ENCODE data around the gene CGREF1. TPM values are rescaled to one million over a fixed set of nuclear protein-coding genes. Genes with fewer than 3 reads are reported as not detected.
"Not testable (repeated sequence)": the region's sequence is repeated elsewhere in the genome, so short reads cannot be mapped to it uniquely, and the experiment has no call there.

Gene CGREF1
- polyA plus RNA-seq, 12 donors = 0.62 to 4.6 (median 1.8) TPM; not detected in 2

- DNase-seq = not testable (repeated sequence)
Observed at GRCh38 chr2:27111392-27112078, 7.4 kb downstream of the CGREF1 start.

- DNase-seq = not testable (repeated sequence)
Observed at GRCh38 chr2:27110603-27111352, 8.2 kb downstream of the CGREF1 start.

DNA sequence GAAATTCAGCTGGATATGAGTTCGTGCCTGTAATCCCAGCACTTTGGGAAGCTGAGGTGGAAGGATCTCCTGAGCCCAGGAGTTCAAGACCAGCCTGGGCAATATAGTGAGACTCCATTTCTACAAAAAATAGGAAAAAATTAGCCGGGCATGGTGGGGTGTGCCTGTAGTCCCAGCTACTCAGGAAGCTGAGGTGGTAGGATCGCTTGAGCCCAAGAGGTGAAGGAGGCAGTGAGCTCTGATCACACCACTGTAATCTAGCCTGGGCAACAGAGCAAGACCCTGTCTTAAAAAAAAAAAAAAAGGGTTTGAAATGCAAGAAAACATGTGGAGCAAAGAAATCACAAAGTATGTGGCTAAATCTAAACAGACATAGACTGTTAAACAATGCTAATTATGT lies 9.8 kb downstream of the CGREF1 start:
- DNase-seq = no peak

DNA sequence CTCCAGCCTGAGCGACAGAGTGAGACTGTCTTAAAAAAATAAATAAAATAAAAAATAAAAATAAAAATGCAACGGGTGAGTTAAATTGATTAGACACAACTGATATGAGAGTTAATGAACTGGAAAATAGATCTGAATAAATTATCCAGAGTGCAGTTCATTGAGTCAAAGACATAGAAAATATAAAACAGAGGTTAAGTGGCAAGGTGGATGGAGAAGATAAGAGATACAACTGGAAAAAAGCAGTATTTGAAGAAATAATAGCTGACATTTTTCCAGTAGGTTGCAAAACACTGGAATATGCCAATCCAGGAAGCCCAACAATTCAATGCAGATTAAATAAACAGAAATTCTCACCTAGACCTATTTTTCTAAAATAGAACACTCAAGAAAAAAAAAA lies 10.7 kb downstream of the CGREF1 start:
- no peak for DNase-seq

- no peak for DNase-seq
Observed at GRCh38 chr2:27105981-27106380, 12.9 kb downstream of the CGREF1 start.

- DNase-seq = no peak
Observed at GRCh38 chr2:27102329-27102728, 16.6 kb downstream of the CGREF1 start.

GRCh38 chr2:27100036-27100435 lies 18.9 kb downstream of the CGREF1 start:
- DNase-seq = no peak

DNA sequence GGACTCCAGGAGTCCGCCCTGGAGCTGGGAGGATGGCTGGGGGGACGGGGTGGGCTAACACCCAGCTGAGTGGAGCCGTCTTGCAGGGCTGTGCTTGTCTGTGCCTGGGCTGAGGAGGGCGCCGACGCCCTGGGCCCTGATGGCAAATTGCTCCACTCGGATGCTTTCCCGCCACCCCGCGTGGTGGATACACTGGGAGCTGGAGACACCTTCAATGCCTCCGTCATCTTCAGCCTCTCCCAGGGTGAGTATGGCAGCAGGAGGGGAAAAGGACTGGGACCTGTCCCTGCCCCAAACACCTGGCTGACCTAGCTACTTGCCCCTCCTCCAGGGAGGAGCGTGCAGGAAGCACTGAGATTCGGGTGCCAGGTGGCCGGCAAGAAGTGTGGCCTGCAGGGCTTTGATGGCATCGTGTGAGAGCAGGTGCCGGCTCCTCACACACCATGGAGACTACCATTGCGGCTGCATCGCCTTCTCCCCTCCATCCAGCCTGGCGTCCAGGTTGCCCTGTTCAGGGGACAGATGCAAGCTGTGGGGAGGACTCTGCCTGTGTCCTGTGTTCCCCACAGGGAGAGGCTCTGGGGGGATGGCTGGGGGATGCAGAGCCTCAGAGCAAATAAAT lies 19.5 kb downstream of the CGREF1 start:
- DNase-seq = no peak

DNA sequence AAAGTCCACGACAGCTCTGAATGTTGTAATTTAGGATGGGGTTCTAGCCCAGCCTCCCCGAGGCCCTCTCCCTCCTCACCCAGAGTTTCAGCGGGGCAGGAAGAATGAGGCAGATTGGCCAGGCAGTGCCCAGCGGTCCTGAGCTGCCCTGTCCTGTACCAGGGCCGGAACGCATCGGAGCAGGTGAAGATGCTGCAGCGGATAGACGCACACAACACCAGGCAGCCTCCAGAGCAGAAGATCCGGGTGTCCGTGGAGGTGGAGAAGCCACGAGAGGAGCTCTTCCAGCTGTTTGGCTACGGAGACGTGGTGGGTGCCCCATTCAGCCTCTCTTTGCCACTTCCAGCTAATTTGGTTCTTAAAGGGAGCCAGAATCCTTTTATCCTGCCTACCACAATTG lies 21.6 kb downstream of the CGREF1 start:
- no peak for DNase-seq

DNA sequence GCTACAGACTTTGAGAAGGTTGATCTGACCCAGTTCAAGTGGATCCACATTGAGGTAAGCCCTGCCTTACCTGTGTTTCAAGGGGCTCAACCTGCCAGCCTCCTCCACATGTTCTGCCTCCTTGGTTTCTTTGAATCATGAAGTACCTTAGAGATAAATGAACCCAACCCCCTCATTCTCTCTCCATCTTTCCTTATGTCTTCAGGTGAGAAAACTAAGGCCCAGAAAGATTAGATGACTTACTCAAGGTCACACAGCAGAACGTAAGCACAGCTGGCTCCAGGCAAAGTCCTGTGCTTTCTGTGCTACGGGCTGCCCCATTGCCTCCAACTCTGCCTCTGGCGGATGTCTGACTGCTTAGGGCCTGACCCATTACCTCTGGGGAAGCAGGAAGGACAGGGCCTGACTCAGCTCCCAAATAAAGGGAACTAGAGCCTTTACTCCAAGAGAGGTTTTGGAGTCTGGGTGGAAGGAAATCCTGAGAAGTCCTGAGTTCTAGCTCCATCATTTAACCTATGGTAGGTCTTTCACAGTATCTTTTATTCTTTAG lies 22.1 kb downstream of the CGREF1 start:
- DNase-seq = no peak

DNA sequence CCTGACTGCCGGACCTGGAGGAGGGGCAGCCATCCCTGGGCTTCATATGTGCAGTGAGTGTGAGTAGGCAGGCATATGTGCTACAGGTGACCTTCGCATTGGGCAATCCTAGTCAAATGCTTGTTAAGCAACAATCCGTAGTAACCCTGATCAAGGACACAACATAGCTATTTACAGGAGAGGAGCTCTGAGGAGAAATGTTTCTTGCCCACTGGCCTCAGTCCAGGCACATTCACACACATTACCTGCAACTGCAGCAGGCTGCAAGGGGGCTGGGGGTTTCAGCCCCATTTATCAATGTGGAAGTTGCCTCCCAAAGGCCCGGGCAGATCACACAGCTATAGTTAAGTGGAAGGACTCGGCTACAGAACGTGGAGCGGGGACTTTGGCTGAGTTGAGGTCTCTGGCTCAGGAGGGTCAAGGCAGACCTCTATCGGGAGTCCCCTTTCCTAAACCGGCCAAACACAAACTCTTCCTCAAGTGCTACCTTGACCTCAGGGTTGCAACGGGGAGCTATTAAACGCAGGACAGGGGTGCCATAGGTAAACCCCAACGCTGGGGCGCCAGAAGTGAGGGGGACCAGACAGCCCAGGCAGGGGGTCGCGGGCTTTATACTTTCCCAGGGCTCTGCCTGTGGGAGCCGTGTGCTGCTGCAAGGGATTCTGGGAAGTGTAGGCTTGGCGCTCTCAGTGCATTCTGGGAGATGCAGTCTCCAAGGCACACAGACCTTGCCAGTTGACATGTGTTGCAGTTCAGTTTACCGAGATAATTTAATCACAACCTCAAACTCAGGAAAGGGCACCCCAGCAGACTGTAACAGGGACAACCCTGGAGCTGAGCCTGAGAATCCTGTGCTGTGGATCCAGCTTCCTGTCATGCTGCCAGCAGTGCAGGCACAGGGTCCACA lies 22.9 kb downstream of the CGREF1 start:
- DNase-seq = peak; percentile 77

- no peak for DNase-seq
Observed at GRCh38 chr2:27095427-27095744, 23.5 kb downstream of the CGREF1 start.

DNA sequence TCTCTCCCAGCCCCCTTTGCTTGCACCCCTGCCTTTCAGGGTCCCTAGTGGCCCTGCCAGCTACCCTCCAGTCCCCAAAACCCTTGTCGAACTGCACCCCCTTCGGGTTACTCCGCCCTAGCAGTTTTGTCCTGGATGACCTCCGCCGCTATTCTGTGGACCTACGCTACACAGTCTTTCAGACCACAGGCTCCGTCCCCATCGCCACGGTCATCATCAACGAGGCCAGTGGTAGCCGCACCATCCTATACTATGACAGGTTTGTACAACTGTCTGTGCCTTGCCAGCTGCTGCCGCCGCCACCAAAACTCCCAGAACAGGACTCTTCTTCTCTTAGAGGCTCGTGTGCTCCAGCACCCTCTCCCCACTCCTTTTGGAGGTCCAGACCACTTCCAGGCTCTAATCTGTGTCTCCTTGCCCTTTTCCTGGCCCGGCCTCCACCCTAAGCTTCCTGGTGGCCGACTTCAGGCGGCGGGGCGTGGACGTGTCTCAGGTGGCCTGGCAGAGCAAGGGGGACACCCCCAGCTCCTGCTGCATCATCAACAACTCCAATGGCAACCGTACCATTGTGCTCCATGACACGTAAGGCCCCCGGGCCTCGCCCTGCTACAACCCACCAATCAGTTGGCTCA lies 24.5 kb downstream of the CGREF1 start:
- DNase-seq = no peak

DNA sequence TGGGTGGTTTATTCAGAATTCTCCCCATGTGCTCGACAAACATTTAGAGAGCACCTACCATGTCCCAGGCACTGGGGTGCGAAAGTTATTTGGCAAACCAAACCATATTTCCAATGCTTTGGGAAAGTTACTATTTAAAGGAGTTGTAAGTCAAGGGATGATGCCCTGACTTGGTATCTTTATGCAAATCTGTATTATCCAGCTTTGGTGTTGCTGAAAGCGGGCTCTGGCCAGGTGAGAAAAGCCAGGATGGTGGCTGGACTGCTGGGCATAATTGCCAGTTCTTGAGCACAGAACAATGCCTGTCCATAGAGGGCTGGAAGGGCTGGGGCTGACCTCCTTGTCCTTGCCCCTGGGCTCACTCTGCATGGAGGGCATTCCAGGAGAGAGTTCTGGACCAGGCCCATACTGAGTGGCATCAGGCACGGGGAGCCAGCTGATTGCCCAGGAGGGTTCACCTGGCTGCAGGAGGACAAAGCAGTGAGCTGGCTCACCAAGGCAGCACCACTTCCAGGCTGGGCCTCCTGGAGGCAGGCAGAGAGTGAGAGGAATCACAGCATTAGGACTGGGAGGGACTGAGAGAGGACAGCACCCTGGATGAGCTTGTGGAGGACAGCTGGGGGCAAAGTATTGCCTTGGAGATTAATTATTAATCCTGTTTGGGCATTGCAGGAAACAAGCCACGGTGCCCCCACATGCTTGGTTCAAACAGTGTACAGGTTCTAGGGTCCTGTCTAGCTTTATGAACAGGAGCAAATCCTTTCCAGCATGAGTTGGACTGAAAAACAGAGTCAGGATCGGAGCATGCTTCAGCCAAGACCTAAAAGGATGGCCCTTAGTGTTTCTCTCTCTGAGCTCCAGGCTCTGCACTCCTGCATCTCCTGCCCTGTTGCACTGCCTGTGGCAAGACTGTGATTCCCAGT lies 25.2 kb downstream of the CGREF1 start:
- no peak for DNase-seq

- DNase-seq = no peak
Observed at GRCh38 chr2:27092696-27093429, 26.1 kb downstream of the CGREF1 start.

DNA sequence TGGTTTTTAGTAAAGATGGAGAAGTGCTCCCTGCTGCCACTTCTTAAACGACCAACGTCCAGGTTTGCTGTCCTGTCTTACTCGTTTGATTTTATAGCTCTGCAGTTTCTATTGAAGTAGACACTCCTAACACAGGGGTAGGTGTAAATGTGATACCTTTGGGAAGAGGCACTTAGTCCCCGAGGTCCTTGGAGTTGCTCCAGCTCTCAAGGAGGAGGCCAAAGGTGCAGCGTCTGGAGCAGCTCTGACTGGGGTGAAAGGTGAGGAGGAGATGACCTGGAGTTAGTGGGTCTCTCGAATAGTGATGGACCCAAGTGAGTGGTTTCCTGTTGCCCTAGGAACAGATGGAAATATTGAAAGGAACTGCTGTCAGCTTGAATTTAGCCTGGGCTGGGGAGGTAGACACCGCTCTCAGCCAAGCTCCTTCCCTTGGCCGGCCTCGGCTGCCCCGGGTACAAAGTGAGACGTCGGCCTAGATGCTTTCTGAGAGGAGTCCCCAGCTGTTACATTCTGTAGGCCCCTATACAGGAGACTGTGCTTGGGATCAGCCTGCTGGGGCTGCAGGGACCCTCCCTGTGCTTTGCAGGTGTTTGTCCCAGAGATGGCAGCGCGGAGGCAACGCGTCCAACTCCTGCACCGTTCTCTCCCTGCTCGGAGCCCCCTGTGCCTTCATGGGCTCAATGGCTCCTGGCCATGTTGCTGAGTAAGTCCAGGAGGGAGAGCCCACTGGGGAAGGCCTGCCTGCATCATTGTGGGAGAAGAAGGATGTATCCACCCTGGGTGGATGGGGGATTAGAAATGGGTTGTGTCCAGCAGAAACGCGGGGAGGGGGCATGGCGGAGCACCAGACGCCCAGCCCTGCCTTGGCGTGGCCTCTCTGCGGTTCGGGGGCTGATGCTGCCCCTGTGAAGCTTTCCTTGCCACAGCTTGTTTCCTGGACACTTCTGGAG lies 26.9 kb downstream of the CGREF1 start:
- no peak for DNase-seq

DNA sequence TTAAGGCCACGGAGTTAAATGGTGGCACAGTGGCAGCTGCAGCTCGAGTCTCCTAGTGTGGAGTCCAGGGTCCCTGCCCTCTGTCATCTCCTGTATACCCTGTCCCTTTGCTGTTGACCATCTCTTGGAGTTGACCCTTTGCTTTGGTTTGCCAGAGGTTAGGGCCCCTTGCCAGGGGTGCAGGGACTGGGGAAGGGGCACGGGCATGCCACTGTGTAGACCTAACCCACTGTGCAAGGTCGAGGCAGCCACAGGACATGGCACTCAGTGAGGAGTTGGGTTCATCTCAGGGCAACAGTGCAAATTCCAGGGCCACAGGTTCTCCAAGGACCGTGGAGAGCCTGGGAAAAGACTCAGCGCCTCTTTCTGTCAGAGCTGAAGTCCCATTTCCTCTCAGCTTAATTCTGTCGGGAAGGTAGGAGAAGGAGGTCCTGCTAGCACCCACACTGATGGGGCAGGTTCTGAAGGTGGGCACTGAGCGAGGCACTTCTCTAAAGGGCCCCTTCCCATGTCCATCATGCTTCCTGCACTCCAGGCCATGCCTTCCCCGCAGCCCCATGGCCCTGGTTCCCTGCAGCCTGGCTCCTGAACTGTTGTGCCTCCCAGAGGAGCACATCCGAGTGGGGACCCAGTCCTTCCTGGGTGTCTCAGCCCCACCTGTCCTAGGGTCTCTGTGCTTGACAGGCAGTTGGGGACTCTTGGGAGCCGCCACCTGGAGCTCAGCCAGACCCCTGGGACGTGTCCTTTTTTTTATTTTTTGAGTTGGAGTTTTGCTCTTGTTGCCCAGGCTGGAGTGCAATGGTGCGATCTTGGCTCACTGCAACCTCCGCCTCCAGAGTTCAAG lies 29.6 kb downstream of the CGREF1 start:
- no peak for DNase-seq

Measured in muscle of arm (tissue), 12 donors.